GM12873 (cell line): Measurements from ENCODE around the gene LPP.

Experiments used
- CTCF ChIP-seq: IDR thresholded peaks from 2 replicates; pipeline ENCODE4 v1.5.1; 2012; ENCODE audit warnings: low read depth, mild to moderate bottlenecking, moderate library complexity, low read length, control low read depth; ENCODE audit not compliant: insufficient read depth; ENCODE audit errors: missing control alignments

The LPP gene

GRCh38 chr3:188822004-188822403, 668.0 kb downstream of the LPP start:
- TF ChIP-seq CTCF, result no peak

GRCh38 chr3:188822411-188822810, 668.5 kb downstream of the LPP start:
- no peak for TF ChIP-seq CTCF

GRCh38 chr3:188824566-188824965, 670.6 kb downstream of the LPP start:
- TF ChIP-seq CTCF, result no peak

GRCh38 chr3:188825901-188826300, 671.9 kb downstream of the LPP start:
- no peak for TF ChIP-seq CTCF

GRCh38 chr3:188826574-188826973, 672.6 kb downstream of the LPP start:
- no peak for TF ChIP-seq CTCF

- no peak for TF ChIP-seq CTCF
These were observed 673.1 kb downstream of the LPP start for GRCh38 chr3:188827103-188827502.

GRCh38 chr3:188827576-188827975, 673.6 kb downstream of the LPP start:
- TF ChIP-seq CTCF, result no peak
